SJSA1 (cell line): ENCODE measurements around the gene GLT1D1. TPM values are rescaled to one million over a fixed set of nuclear protein-coding genes. Genes with fewer than 3 reads are reported as not detected.

Experiments used
- DNase-seq, 2 experiments: peaks; one replicate each; pipeline ENCODE4 v3.0.0-alpha.2; 2015 to 2020; ENCODE audit warnings: low spot score in 2 of 2, low read depth in 1 of 2
- H3K27ac ChIP-seq: fragments of 250-450 bp; sonication (Bioruptor Pico); 2 replicates; pipeline ENCODE4 v1.5.1; 2020; ENCODE audit warnings: mild to moderate bottlenecking, moderate library complexity
- H3K27me3 ChIP-seq: fragments of 250-450 bp; sonication (Bioruptor Pico); replicated peaks from 2 replicates; pipeline ENCODE4 v1.5.1; 2020; ENCODE audit warnings: mild to moderate bottlenecking, moderate library complexity
- H3K36me3 ChIP-seq: fragments of 250-450 bp; sonication (Bioruptor Pico); 2 replicates; pipeline ENCODE4 v1.5.1; 2020; ENCODE audit warnings: mild to moderate bottlenecking
- H3K4me1 ChIP-seq: fragments of 250-450 bp; sonication (Bioruptor Pico); replicated peaks from 2 replicates; pipeline ENCODE4 v1.6.1; 2021; ENCODE audit warnings: mild to moderate bottlenecking
- H3K4me3 ChIP-seq: fragments of 250-450 bp; sonication (Bioruptor Pico); 2 replicates; pipeline ENCODE4 v1.5.1; 2020; ENCODE audit warnings: mild to moderate bottlenecking
- H3K9me3 ChIP-seq: fragments of 250-450 bp; sonication (Bioruptor Pico); replicated peaks from 2 replicates; pipeline ENCODE4 v1.5.1; 2020; ENCODE audit warnings: mild to moderate bottlenecking
- total RNA-seq: library from RNA; depleted of rRNA; stranded (reverse); fragments of >200 nt; shearing (Covaris generic); gene quantifications from 2 replicates; pipeline ENCODE4 v1.2.3, GENCODE V29; 2014

Gene GLT1D1
- total RNA-seq, 1 experiment from 2014 or later: not detected

DNA sequence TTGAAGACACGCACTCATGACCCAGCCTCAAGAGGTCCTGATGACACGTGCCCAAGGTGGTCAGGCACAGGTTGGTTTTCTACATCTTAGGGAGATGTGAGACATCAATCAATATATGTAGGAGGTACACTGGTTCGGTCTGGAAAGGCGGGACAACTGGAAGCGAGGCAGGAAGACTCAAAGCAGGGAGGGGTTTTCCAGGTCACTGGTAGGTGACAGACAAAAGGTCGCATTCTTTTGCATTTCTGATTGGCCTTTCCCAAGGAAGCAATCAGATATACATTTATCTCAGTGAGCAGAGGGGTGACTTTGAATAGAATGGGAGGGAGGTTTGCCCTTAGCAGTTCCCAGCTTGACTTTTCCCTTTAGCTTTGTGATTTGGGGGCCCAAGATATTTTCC, 38.6 kb downstream of the GLT1D1 start:
- H3K27me3 ChIP-seq: no peaks in the 10 kb centered on the region
- no peak for DNase-seq
- H3K4me1 ChIP-seq: no peaks in the 10 kb centered on the region
- H3K9me3 ChIP-seq: no peaks in the 10 kb centered on the region
- H3K27ac ChIP-seq: no peak overlapping the region
- H3K36me3 ChIP-seq: no peaks in the 10 kb centered on the region
- no peak overlapping the region for H3K4me3 ChIP-seq

DNA sequence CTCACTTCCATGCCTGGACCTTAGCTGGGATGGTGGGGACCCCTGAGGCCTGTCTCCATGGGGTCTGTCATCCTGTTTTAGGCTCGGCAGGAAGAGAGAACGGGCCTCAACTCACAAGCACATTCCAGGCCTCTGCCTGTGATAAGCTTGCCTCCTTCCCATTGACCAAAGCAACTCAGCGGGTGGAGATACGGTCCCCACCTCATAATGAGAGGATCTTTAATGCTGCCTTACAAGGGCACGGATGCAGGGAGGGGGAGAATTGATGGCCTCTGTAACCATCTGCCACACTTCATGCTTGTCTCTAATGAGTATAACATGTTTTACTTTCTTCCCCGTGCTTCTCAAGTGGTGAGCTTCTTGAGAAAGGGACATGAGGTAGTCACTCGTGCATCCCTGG, 50.0 kb downstream of the GLT1D1 start:
- no peak overlapping the region for H3K27ac ChIP-seq
- 0 out of 2 replicates have a peak, but pooled peaks cover 2% of the 10 kb centered on the region for H3K9me3 ChIP-seq
- no peaks in the 10 kb centered on the region for H3K36me3 ChIP-seq
- H3K4me1 ChIP-seq: no peaks in the 10 kb centered on the region
- no peak for DNase-seq
- H3K27me3 ChIP-seq: no peaks in the 10 kb centered on the region
- no peak overlapping the region for H3K4me3 ChIP-seq

DNA sequence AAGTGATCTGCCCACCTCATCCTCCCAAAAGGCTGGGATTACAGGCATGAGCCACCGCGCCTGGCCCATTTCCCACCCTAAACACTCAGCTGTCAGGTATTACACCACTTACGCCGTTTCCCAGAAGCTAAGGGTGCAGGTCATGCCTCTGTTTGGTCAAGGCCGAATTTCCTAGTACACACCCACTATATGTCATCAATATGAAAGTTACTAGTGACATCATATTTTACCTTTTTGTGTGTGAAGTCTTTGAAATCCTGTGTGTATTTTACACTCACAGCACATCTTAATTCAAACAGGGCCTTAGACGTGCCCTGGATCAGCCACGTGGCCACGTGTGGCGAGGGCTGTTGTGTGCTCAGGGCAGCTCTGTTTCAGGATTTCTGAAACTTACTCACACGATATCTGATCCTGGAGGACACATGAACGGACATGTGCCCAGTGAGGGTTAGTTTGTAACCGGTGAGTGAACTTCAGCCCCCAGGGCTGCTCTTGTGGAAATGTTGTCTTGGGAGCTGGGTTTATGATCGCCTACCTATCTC, 51.8 kb downstream of the GLT1D1 start:
- Histone ChIP-seq H3K4me1 (no peaks in the 10 kb centered on the region), H3K27ac (no peak overlapping the region), H3K36me3 (no peaks in the 10 kb centered on the region), H3K4me3 (no peak overlapping the region), H3K27me3 (no peaks in the 10 kb centered on the region; the same call in 1 of the 2 replicates), H3K9me3 (0 out of 2 replicates have a peak, but pooled peaks cover 2% of the 10 kb centered on the region)
- DNase-seq: no peak

DNA sequence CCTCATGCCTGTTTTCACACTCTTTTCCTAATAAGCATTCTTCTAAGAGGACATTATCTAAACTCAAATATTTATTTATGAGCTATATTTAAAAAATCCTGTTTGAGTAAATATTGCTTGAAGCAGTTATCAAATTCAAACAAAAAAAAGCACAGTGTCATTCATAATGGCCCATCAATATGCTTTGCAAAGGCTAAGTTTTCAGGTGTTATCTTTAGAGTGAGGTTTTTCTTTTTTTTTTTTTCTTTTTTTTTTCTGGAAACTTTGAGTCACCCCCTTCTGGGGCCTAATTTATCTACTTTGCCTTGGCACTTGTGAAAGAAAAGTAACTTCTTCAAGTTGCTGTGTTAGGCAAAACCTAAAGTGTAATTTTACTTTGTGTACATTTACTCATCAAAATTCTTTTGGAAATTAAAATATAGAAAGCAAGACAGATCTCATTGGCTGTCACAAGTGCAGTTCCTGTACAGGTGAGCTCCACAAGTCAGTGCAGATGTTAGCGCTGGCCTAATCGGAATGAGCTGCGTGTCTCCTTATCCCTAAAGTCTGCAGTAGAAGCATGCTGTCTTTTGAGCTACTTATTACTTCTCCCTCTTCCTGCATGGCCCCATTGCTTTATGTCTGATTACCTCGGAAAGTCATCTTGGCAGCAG, 53.3 kb downstream of the GLT1D1 start:
- Histone ChIP-seq H3K27me3 (no peaks in the 10 kb centered on the region; the same call in 1 of the 2 replicates), H3K9me3 (0 out of 2 replicates have a peak, but pooled peaks cover 2% of the 10 kb centered on the region), H3K4me1 (no peaks in the 10 kb centered on the region), H3K36me3 (no peaks in the 10 kb centered on the region), H3K27ac (no peak overlapping the region), H3K4me3 (no peak overlapping the region)
- no peak for DNase-seq

DNA sequence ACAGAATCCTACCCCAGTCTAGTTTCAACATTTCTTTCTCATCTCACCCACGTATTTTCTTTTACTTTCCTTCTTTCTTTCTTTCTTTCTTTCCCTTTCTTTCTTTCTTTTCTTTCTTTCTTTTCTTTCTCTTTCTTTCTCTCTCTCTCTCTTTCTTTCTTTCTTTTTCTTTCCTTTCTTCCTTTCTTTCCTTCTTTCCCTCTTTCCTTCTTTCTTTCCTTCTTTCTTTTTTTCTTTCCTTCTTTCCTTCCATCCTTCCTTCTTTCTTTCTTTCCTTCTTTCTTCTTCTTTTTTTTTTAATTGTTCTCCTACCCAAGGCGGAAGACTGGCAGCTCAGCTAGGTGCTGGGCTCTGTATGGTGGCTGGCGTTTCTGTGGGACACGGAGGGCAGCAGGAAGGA, 55.0 kb downstream of the GLT1D1 start:
- no peaks in the 10 kb centered on the region; the same call in 1 of the 2 replicates for H3K27me3 ChIP-seq
- H3K4me3 ChIP-seq: no peak overlapping the region
- no peak for DNase-seq

DNA sequence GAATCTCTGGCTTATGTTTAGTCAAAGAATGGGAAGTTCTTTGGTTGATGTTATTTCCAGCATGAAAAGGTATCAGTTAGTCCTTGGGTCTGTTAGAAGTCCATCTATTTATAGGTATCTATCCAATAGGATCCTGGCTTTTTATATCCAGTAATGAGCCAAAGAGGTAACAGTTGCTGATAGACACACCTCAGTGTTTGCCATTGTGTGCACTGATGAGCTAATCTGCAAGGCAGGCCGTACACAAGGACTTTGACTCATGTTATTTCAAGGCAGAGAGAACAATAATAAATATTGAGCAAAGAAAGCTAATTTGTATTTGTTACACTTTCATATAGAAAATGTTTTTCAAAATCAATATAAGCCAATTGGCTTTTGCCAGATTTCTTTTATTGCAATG, 56.4 kb downstream of the GLT1D1 start:
- Histone ChIP-seq H3K9me3 (0 out of 2 replicates have a peak, but pooled peaks cover 2% of the 10 kb centered on the region), H3K27me3 (no peaks in the 10 kb centered on the region; the same call in 1 of the 2 replicates), H3K4me1 (no peaks in the 10 kb centered on the region), H3K36me3 (no peaks in the 10 kb centered on the region), H3K27ac (no peak overlapping the region), H3K4me3 (no peak overlapping the region)
- DNase-seq: no peak

More for the DNA sequence above, 55.0 kb downstream of the GLT1D1 start:
- H3K4me1 ChIP-seq: no peaks in the 10 kb centered on the region
- no peak overlapping the region for H3K27ac ChIP-seq
- 0 out of 2 replicates have a peak, but pooled peaks cover 2% of the 10 kb centered on the region for H3K9me3 ChIP-seq
- no peaks in the 10 kb centered on the region for H3K36me3 ChIP-seq

DNA sequence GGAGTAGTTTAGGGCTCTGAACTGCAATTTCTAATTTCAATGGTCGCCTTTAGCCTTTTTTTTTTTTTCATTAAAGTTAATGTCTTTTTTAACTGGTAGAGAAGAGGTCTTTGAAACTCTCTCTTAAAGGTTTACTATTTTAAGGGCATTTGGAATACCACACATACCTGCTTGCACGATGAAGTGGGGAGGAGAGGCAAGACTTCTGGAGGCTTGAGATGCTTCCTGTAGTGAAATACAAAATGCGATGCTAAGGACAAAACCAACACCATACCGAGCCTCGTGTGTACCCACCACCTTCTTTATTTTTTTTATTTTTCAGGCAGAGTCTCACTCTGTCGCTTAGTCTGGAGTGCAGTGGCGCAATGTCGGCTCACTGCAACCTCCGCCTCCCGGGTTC, 57.4 kb downstream of the GLT1D1 start:
- Histone ChIP-seq H3K4me3 (no peak overlapping the region), H3K27me3 (no peaks in the 10 kb centered on the region; the same call in 1 of the 2 replicates), H3K4me1 (no peaks in the 10 kb centered on the region), H3K9me3 (no peaks in the 10 kb centered on the region), H3K36me3 (no peaks in the 10 kb centered on the region), H3K27ac (no peak overlapping the region)
- DNase-seq: no peak

DNA sequence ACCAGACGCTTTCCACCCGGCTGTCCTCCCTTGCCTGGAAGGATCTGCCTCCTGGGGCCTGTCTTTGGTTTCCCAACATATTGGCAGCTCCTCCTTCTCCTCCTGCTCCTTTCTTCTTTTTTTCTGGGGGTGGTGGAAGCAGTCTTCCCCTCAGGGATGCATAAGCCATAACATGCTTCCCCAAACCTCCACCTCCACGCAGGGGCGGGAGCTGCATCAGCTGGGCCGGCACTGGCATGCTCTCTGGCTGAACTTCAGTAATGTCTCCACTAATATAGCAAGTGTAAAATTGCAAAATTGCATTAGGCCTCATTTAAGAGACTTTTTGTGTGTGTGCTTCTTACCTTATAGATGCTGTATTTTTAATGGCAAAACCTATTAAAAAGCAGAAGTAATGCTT, 58.6 kb downstream of the GLT1D1 start:
- Histone ChIP-seq H3K4me1 (no peaks in the 10 kb centered on the region), H3K27ac (no peak overlapping the region), H3K4me3 (no peak overlapping the region), H3K27me3 (no peaks in the 10 kb centered on the region; the same call in 1 of the 2 replicates), H3K36me3 (no peaks in the 10 kb centered on the region), H3K9me3 (no peaks in the 10 kb centered on the region)
- DNase-seq: no peak

DNA sequence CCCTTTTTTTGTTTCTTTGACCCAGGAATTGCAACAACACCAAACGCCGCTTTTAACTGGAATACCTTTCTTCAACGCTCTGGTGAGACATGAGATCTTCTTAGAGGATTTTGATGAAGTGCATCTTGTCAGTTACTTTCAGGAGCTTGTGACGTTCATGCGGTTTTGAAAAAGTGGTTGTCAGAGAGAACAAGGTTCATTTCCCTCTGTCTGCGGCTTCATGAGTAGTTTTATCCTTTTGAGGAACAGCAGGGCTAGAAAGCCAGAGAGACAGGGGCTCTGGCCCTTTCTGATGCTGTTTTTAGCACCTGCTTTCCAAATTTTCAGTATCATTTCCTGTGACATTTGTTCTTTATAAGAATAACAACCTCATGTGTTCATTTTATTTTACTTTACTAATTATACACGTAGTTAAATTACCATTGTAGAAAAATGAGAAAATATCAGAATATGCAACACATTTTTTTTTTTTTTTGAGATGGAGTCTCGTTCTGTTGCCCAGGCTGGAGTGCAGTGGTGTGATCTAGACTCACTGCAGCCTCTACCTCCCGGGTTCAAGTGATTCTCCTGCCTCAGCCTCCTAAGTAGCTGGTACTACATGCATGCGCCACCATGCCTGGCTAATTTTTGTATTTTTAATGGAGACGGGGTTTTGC, 61.8 kb downstream of the GLT1D1 start:
- Histone ChIP-seq H3K36me3 (no peaks in the 10 kb centered on the region), H3K9me3 (no peaks in the 10 kb centered on the region), H3K27me3 (no peaks in the 10 kb centered on the region), H3K4me1 (no peaks in the 10 kb centered on the region), H3K4me3 (no peak overlapping the region), H3K27ac (no peak overlapping the region)
- no peak for DNase-seq

DNA sequence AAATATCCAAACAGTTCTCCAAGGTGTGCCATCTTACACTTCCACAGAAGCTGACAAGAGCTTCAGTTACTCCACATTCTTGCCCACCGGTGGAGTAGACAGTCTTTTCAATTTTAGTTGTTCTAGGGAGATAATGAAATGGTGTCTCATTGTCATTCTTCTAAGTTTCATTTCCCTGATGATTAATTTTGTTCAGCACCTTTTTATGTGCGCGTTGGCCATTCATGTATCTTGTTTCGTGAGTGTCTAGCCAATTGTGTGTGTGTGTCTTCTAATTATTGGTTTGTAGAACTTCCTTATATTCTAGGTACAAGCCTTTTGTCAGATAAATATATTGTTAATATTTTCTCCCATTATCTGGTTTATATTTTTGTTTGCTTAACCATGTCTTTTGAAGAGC, 63.1 kb downstream of the GLT1D1 start:
- H3K27me3 ChIP-seq: no peaks in the 10 kb centered on the region
- no peaks in the 10 kb centered on the region for H3K9me3 ChIP-seq
- H3K4me3 ChIP-seq: no peak overlapping the region
- no peak for DNase-seq
- H3K4me1 ChIP-seq: no peaks in the 10 kb centered on the region
- H3K27ac ChIP-seq: no peak overlapping the region
- H3K36me3 ChIP-seq: no peaks in the 10 kb centered on the region

DNA sequence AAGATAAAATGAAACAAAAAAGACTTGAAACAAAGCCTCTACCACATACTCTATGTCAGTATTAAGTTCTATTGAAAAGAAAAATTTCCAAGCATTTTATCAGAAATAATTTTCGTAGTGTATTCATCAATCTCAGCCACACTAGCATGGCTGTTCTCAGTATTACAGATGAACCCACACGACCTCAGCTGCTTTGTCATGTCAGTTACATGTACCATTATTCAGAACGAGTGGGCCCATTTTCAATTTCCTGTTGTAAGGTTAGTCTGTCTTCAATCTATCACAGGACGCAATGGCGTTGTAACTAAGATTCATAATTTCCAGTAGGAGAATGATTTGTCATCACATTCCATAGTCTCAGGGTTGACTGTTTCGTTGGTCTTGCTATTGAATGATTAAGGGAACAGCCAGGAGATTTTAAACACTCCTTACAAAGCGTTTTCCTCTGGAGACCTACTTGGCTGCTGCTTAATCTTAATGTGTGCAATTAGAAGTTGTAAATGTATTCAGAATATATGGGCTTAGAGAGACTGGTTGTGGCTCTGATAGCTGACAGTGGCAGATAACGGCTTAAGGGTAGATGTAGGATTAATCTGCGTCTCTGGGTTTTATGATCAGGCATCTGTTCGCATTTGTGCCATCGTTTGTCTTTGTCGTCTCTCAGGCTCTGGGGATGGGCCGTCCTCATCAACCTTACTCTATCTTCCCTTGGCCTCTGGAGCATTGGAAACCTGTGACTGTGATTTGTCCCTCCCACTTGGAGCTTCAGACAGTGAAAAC, 65.4 kb downstream of the GLT1D1 start:
- no peak for DNase-seq
- Histone ChIP-seq H3K9me3 (no peaks in the 10 kb centered on the region), H3K4me1 (no peaks in the 10 kb centered on the region), H3K4me3 (no peak overlapping the region), H3K36me3 (no peaks in the 10 kb centered on the region), H3K27ac (no peak overlapping the region), H3K27me3 (no peaks in the 10 kb centered on the region)

DNA sequence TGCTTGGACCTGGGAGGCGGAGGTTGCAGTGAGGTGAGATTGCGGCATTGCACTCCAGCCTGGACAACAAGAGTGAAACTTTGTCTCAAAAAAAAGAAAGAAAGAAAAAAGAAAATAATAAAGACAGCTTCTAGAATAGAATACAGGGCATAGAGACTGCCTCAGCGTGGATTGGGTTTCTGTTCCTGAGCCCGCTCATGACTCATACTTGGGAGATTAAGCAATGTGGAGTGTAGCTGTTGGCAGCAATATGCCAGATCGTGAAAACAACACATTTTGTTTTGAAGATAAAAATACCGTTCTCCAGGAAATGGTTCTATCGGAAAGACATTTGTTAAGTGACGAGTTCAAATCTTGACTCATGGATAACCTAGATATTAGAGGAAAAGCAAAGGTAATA, 67.2 kb downstream of the GLT1D1 start:
- Histone ChIP-seq H3K27me3 (no peaks in the 10 kb centered on the region), H3K4me3 (no peak overlapping the region), H3K4me1 (no peaks in the 10 kb centered on the region), H3K27ac (no peak overlapping the region), H3K9me3 (no peaks in the 10 kb centered on the region), H3K36me3 (no peaks in the 10 kb centered on the region)
- DNase-seq: no peak

DNA sequence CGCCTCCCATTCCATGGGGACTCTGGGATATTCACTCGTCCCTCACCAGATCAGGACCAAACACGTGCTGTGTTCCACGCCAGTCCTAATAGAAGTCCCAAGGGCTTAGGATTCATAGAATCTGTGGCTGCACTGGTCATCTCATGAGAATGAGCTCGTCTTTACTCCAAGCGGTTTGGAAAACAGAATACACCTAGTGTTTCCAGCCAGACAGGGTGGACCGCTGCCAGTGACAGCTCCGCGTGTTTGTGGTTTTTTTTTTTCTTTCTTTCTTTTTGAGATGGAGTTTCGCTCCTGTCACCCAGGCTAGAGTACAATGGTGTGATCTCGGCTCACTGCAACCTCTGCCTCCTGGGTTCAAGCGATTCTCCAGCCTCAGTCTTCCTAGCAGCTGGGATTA, 75.1 kb downstream of the GLT1D1 start:
- no peak overlapping the region for H3K27ac ChIP-seq
- H3K36me3 ChIP-seq: no peaks in the 10 kb centered on the region
- no peak overlapping the region for H3K4me3 ChIP-seq
- no peak for DNase-seq
- H3K27me3 ChIP-seq: no peaks in the 10 kb centered on the region
- no peaks in the 10 kb centered on the region for H3K9me3 ChIP-seq
- H3K4me1 ChIP-seq: no peaks in the 10 kb centered on the region

DNA sequence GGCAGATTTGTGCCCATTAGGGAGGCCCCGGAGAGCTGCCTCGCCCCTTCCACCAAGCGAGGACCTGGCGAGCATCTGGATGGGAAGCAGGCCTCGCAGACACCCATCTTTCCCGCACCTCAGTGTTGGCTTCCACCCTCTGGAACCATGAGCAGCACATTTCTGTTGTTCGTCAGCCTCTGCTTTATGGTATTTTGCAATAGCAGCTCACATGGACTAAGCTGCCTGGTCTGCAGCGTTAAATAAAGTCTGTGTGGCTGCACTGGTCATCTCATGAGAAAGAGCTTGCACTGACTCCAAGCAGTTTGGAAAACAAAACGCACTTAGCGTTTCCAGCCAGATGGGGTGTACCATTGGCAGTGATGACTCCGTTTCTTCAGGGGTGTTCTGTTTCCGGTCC, 75.8 kb downstream of the GLT1D1 start:
- Histone ChIP-seq H3K27me3 (no peaks in the 10 kb centered on the region), H3K4me3 (no peak overlapping the region), H3K36me3 (no peaks in the 10 kb centered on the region), H3K27ac (no peak overlapping the region), H3K9me3 (no peaks in the 10 kb centered on the region), H3K4me1 (no peaks in the 10 kb centered on the region)
- no peak for DNase-seq
